DOHH2 (cell line): ENCODE data around the gene LRSAM1.

Experiments
- H3F3A ChIP-seq: fragments of 200-600 bp; sonication (generic), shearing (Covaris generic); 2 replicates; pipeline ENCODE4 v1.6.0; 2016; ENCODE audit warnings: antibody characterized with exemption, mild to moderate bottlenecking; ENCODE audit not compliant: control insufficient read depth, insufficient read depth
- H3K27ac ChIP-seq: fragments of 200-600 bp; sonication (generic); 2 replicates; pipeline ENCODE4 v1.5.1; 2014; ENCODE audit warnings: low read depth, mild to moderate bottlenecking, low read length, moderate library complexity
- H3K27me3 ChIP-seq: fragments of 200-600 bp; sonication (generic); 2 replicates; pipeline ENCODE4 v1.6.1; 2014; ENCODE audit warnings: mild to moderate bottlenecking, low read length, mixed read lengths; ENCODE audit not compliant: control insufficient read depth
- H3K36me3 ChIP-seq: fragments of 200-600 bp; sonication (generic); 2 replicates; pipeline ENCODE4 v1.6.1; 2014; ENCODE audit warnings: mild to moderate bottlenecking, low read length, moderate library complexity, mixed read lengths; ENCODE audit not compliant: control insufficient read depth
- H3K4me1 ChIP-seq: fragments of 200-600 bp; sonication (generic); 2 replicates; pipeline ENCODE4 v1.6.1; 2014; ENCODE audit warnings: mild to moderate bottlenecking, low read length, mixed read lengths; ENCODE audit not compliant: control insufficient read depth
- H3K4me2 ChIP-seq: fragments of 200-600 bp; sonication (generic); 2 replicates; pipeline ENCODE4 v1.6.0; 2014; ENCODE audit warnings: mild to moderate bottlenecking, low read length, moderate library complexity
- H3K4me3 ChIP-seq: fragments of 200-600 bp; sonication (generic); 2 replicates; pipeline ENCODE4 v1.5.1; 2014; ENCODE audit warnings: mild to moderate bottlenecking, low read length, mixed read lengths
- H3K79me2 ChIP-seq: fragments of 200-600 bp; sonication (generic); 2 replicates; pipeline ENCODE4 v1.6.1; 2014; ENCODE audit warnings: mild to moderate bottlenecking, low read length, mixed read lengths; ENCODE audit not compliant: control insufficient read depth
- H3K9me2 ChIP-seq: fragments of 200-600 bp; sonication (generic); replicated peaks from 2 replicates; pipeline ENCODE4 v1.6.1; 2014; ENCODE audit warnings: mild to moderate bottlenecking, low read length, mixed read lengths; ENCODE audit not compliant: control insufficient read depth
- H3K9me3 ChIP-seq: fragments of 200-600 bp; sonication (generic); 2 replicates; pipeline ENCODE4 v1.6.1; 2014; ENCODE audit warnings: antibody characterized with exemption, low read length, mixed read lengths; ENCODE audit not compliant: control insufficient read depth, insufficient read depth
- H4K20me1 ChIP-seq: fragments of 200-600 bp; sonication (generic); 2 replicates; pipeline ENCODE4 v1.6.0; 2014; ENCODE audit warnings: low read depth, mild to moderate bottlenecking, antibody characterized with exemption, low read length, moderate library complexity; ENCODE audit not compliant: control insufficient read depth, insufficient read depth
- CTCF ChIP-seq: fragments of 200-600 bp; sonication (generic); IDR thresholded peaks from one replicate; pipeline ENCODE4 v1.5.1; 2014; ENCODE audit warnings: antibody characterized with exemption, mild to moderate bottlenecking, low read depth, low read length; ENCODE audit not compliant: poor library complexity, severe bottlenecking
- EZH2phosphoT487 ChIP-seq: fragments of 200-600 bp; sonication (generic); IDR thresholded peaks from 2 replicates; pipeline ENCODE4 v1.6.1; 2017; ENCODE audit warnings: borderline replicate concordance, mild to moderate bottlenecking, antibody characterized with exemption, low read length, moderate library complexity, mixed read lengths

LRSAM1 gene

GRCh38 chr9:127539259-127539981 lies 88.1 kb downstream of the LRSAM1 start:
- H3K27ac ChIP-seq: no peak overlapping the region
- H3K36me3 ChIP-seq: no peaks in the 10 kb centered on the region
- no peaks in the 10 kb centered on the region for H3F3A ChIP-seq
- H3K9me2 ChIP-seq: no peaks in the 10 kb centered on the region
- H4K20me1 ChIP-seq: no peaks in the 10 kb centered on the region
- no peaks in the 10 kb centered on the region for H3K4me1 ChIP-seq
- H3K4me2 ChIP-seq: no peak overlapping the region
- TF ChIP-seq CTCF (no peak), EZH2phosphoT487 (no peak)
- no peaks in the 10 kb centered on the region for H3K79me2 ChIP-seq
- no peaks in the 10 kb centered on the region for H3K9me3 ChIP-seq
- H3K27me3 ChIP-seq: no peaks in the 10 kb centered on the region
- no peak overlapping the region for H3K4me3 ChIP-seq

- Histone ChIP-seq H3F3A (no peaks in the 10 kb centered on the region), H3K9me3 (no peaks in the 10 kb centered on the region), H3K4me3 (no peak overlapping the region), H3K4me2 (no peak overlapping the region), H4K20me1 (no peaks in the 10 kb centered on the region), H3K9me2 (no peaks in the 10 kb centered on the region), H3K27me3 (no peaks in the 10 kb centered on the region), H3K27ac (no peak overlapping the region), H3K79me2 (no peaks in the 10 kb centered on the region), H3K36me3 (no peaks in the 10 kb centered on the region), H3K4me1 (no peaks in the 10 kb centered on the region)
- TF ChIP-seq EZH2phosphoT487 (no peak), CTCF (no peak)
Observed at GRCh38 chr9:127539982-127540663, 88.8 kb downstream of the LRSAM1 start.

- H3K79me2 ChIP-seq: no peaks in the 10 kb centered on the region
- no peaks in the 10 kb centered on the region for H3K36me3 ChIP-seq
- no peaks in the 10 kb centered on the region for H3K4me1 ChIP-seq
- H3F3A ChIP-seq: no peaks in the 10 kb centered on the region
- no peak overlapping the region for H3K4me3 ChIP-seq
- no peaks in the 10 kb centered on the region for H3K9me2 ChIP-seq
- TF ChIP-seq EZH2phosphoT487: no peak
- no peak for TF ChIP-seq CTCF
- H3K27me3 ChIP-seq: no peaks in the 10 kb centered on the region
- no peaks in the 10 kb centered on the region for H4K20me1 ChIP-seq
- no peak overlapping the region for H3K4me2 ChIP-seq
- no peak overlapping the region for H3K27ac ChIP-seq
- H3K9me3 ChIP-seq: no peaks in the 10 kb centered on the region
Observed at GRCh38 chr9:127540664-127541041, 89.3 kb downstream of the LRSAM1 start.
